Chondrocyte (in vitro differentiated cells): ENCODE data around the gene ZC3H12A. TPM values are rescaled to one million over a fixed set of nuclear protein-coding genes. Genes with fewer than 3 reads are reported as not detected.

Source experiments
- DNase-seq: peaks from one replicate; pipeline ENCODE4 v3.0.0; 2021; ENCODE audit warnings: mixed read lengths, low spot score
- H3K27ac Mint-ChIP-seq: one replicate; pipeline ENCODE4 v1.8.0; 2021; ENCODE audit warnings: mild to moderate bottlenecking, moderate library complexity, mixed read lengths; ENCODE audit not compliant: unreplicated experiment
- H3K27me3 Mint-ChIP-seq: 2 replicates; pipeline ENCODE4 v1.8.0; 2021; ENCODE audit warnings: low read depth, mixed read lengths
- H3K36me3 Mint-ChIP-seq: 2 replicates; pipeline ENCODE4 v1.8.0; 2021; ENCODE audit warnings: low read depth, mixed read lengths
- H3K4me1 Mint-ChIP-seq: 2 replicates; pipeline ENCODE4 v1.8.0; 2021; ENCODE audit warnings: low read depth, mild to moderate bottlenecking, mixed read lengths
- H3K4me3 Mint-ChIP-seq: one replicate; pipeline ENCODE4 v1.8.0; 2021; ENCODE audit warnings: mild to moderate bottlenecking, moderate library complexity, mixed read lengths; ENCODE audit not compliant: unreplicated experiment
- H3K9me3 Mint-ChIP-seq: 2 replicates; pipeline ENCODE4 v1.8.0; 2021; ENCODE audit warnings: low read depth, mixed read lengths
- CTCF ChIP-seq: fragments of 200-600 bp; sonication (generic); IDR thresholded peaks from 2 replicates; pipeline ENCODE4 v1.5.0; 2021; ENCODE audit warnings: antibody characterized with exemption, mild to moderate bottlenecking, moderate library complexity
- total RNA-seq: library from RNA; stranded (reverse); gene quantifications from 3 replicates; pipeline ENCODE4 v1.2.1, GENCODE V29; 2021

Gene ZC3H12A
- total RNA-seq, 1 donor from 2014 or later, result 6.9 TPM

- Mint-ChIP-seq H3K27ac (peak overlapping the region; percentile 97), H3K27me3 (no peaks in the 10 kb centered on the region), H3K4me3 (peak overlapping the region; percentile 80), H3K36me3 (peaks cover 10% of the 10 kb centered on the region), H3K4me1 (peaks cover 78% of the 10 kb centered on the region), H3K9me3 (no peaks in the 10 kb centered on the region)
- DNase-seq, result no peak
- TF ChIP-seq CTCF, result no peak
Observed at GRCh38 chr1:37476460-37477197, 2.2 kb downstream of the ZC3H12A start.

GRCh38 chr1:37477198-37477931, 3.0 kb downstream of the ZC3H12A start:
- DNase-seq, result no peak
- no peaks in the 10 kb centered on the region for H3K9me3 Mint-ChIP-seq
- H3K4me3 Mint-ChIP-seq, result peak overlapping the region; percentile 80
- H3K4me1 Mint-ChIP-seq, result peaks cover 71% of the 10 kb centered on the region
- H3K27me3 Mint-ChIP-seq, result no peaks in the 10 kb centered on the region
- H3K36me3 Mint-ChIP-seq, result peaks cover 12% of the 10 kb centered on the region
- TF ChIP-seq CTCF, result no peak
- peak overlapping the region; percentile 97 for H3K27ac Mint-ChIP-seq

- Mint-ChIP-seq H3K9me3 (no peaks in the 10 kb centered on the region), H3K27ac (peak overlapping the region; percentile 97), H3K4me1 (peaks cover 65% of the 10 kb centered on the region), H3K4me3 (peak overlapping the region; percentile 80), H3K27me3 (no peaks in the 10 kb centered on the region), H3K36me3 (peaks cover 16% of the 10 kb centered on the region)
- no peak for TF ChIP-seq CTCF
- DNase-seq, result no peak
Observed at GRCh38 chr1:37477946-37478345, 3.6 kb downstream of the ZC3H12A start.

DNA sequence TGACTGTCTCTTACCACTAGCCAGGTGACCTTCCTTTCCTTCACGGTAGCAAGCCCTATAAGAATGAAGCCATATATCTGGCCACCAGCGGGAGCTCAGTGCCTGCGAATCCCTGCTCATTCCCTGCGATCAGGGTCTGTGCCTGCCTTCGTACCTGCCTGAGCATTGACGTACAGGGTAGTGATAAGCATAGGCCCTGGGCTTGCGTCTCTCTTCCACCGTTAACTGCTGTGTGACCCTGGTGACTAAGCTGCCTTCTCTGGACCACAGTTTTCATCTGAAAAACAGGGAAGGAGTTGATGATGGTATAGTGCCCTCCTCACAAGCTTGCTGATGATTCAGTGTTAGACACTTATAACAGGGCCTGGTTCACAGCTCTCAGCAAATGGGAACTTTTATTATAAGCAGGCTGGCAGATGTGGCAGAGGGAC, 4.1 kb downstream of the ZC3H12A start:
- Mint-ChIP-seq H3K27ac (peak overlapping the region; percentile 97), H3K4me3 (no peak overlapping the region), H3K9me3 (no peaks in the 10 kb centered on the region), H3K27me3 (no peaks in the 10 kb centered on the region), H3K36me3 (peaks cover 16% of the 10 kb centered on the region), H3K4me1 (peaks cover 60% of the 10 kb centered on the region)
- DNase-seq, result no peak
- TF ChIP-seq CTCF, result no peak

DNA sequence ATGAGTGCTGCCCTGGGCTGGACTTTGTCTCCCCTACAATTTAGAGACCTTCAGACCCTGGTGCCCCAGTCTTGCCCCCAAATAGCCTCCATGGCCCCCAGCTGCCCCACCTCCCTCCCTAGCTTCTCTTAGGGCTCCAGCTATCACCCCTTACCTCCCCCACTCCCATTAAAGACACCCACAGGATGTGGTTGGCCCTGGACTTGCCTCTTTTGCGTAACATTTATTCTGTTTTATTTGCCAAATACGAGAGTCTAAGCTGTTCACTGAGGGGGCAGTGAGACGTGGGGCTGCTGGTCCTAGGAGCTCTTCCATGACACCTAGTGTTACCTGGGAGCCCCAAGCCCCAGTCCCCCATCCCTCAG, 4.5 kb downstream of the ZC3H12A start:
- TF ChIP-seq CTCF, result no peak
- Mint-ChIP-seq H3K9me3 (no peaks in the 10 kb centered on the region), H3K4me1 (peaks cover 56% of the 10 kb centered on the region), H3K27me3 (no peaks in the 10 kb centered on the region), H3K36me3 (peaks cover 16% of the 10 kb centered on the region), H3K27ac (peak overlapping the region; percentile 97), H3K4me3 (peak overlapping the region; percentile 71)
- no peak for DNase-seq
